Measurements from ENCODE around the gene MAG.

MAG gene

GRCh38 chr19:35291259-35291658 is 702 bp upstream of the MAG start:
- Histone ChIP-seq H3K27me3 (ENCODE audit: insufficient read depth, poor library complexity, severe bottlenecking) (no peaks in the 10 kb centered on the region), H3K4me3 (replicated peaks; ENCODE audit: insufficient read depth, low read length) (no peak overlapping the region), H3K27ac (replicated peaks) (no peak overlapping the region)
- no peak for DNase-seq (ENCODE audit: low read depth in 1 of 2, low spot score in 1 of 2)
- TF ChIP-seq, protein P1, sequence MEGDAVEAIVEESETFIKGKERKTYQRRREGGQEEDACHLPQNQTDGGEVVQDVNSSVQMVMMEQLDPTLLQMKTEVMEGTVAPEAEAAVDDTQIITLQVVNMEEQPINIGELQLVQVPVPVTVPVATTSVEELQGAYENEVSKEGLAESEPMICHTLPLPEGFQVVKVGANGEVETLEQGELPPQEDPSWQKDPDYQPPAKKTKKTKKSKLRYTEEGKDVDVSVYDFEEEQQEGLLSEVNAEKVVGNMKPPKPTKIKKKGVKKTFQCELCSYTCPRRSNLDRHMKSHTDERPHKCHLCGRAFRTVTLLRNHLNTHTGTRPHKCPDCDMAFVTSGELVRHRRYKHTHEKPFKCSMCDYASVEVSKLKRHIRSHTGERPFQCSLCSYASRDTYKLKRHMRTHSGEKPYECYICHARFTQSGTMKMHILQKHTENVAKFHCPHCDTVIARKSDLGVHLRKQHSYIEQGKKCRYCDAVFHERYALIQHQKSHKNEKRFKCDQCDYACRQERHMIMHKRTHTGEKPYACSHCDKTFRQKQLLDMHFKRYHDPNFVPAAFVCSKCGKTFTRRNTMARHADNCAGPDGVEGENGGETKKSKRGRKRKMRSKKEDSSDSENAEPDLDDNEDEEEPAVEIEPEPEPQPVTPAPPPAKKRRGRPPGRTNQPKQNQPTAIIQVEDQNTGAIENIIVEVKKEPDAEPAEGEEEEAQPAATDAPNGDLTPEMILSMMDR (IDR thresholded peaks at IDR 0.05; ENCODE audit: insufficient read depth, low read length) = no peak
- TF ChIP-seq REST (IDR thresholded peaks at IDR 0.05; ENCODE audit: insufficient replicate concordance, low read depth) (no peak), POLR2AphosphoS5 (IDR thresholded peaks at IDR 0.05; ENCODE audit: low read depth) (no peak), SPI1 (IDR thresholded peaks at IDR 0.05; ENCODE audit: borderline replicate concordance, low read depth) (no peak), GABPA (IDR thresholded peaks at IDR 0.05; ENCODE audit: low read depth) (no peak)

DNA sequence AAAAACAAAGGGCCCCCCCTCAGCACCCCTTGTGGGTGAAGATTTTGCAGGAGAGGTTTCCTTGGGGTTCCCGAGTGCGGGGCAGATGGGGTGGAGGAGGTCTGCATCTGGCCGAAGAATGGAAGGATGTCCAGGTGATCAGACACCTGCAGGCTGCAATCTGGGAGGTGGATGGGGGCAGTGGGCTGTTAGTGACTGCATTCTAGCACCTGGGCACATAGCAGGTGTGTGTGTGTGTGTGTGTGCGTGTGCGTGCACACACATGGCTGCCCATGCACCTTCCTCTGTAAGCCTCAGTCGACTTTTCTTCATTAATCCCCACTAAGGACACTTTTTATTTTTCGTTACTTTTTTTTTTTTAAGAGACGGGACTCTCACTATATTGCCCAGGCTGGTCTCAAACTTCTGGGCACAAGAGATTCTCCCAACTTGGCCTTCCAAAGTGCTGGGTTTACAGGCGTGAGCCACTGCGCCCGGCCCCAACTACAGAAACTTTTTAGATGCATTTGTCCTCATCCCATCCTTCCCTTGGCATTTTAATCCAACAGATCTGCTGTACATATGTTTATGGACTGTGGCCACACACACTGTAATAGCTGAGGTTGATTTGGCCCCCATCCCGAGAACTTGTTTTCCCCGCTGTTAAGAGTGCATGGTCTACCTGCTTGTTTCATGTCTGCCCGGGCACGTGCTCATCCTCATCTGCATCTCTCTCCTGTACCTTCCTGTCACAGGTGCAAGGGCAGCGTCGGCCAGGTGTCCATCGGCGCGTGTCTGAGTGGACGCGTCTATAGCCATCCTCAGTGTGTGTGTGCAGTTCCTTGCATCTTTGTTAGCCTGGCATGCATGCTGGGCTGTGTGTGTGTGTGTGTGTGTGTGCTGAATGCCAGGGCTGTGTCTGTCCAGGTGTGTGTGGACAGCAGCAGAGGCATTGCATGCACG is 731 bp downstream of the MAG start:
- no peak for TF ChIP-seq SPI1 (IDR thresholded peaks at IDR 0.05; ENCODE audit: borderline replicate concordance, low read depth)
- TF ChIP-seq POLR2AphosphoS5 (IDR thresholded peaks at IDR 0.05; ENCODE audit: low read depth) = no peak
- TF ChIP-seq, protein P1 (IDR thresholded peaks at IDR 0.05; ENCODE audit: insufficient read depth, low read length) = no peak
- TF ChIP-seq GABPA (IDR thresholded peaks at IDR 0.05; ENCODE audit: low read depth) = no peak
- no peak for TF ChIP-seq REST (IDR thresholded peaks at IDR 0.05; ENCODE audit: insufficient replicate concordance, low read depth)
- DNase-seq (ENCODE audit: low read depth in 1 of 2, low spot score in 1 of 2) = no peak
- Histone ChIP-seq H3K4me3 (replicated peaks; ENCODE audit: insufficient read depth, low read length) (no peak overlapping the region), H3K27ac (replicated peaks) (no peak overlapping the region), H3K27me3 (ENCODE audit: insufficient read depth, poor library complexity, severe bottlenecking) (no peaks in the 10 kb centered on the region)

- DNase-seq (ENCODE audit: low read depth in 1 of 2, low spot score in 1 of 2) = no peak
- Histone ChIP-seq H3K27ac (replicated peaks) (no peak overlapping the region), H3K4me3 (replicated peaks; ENCODE audit: insufficient read depth, low read length) (no peak overlapping the region), H3K27me3 (ENCODE audit: insufficient read depth, poor library complexity, severe bottlenecking) (no peaks in the 10 kb centered on the region)
- TF ChIP-seq SPI1 (IDR thresholded peaks at IDR 0.05; ENCODE audit: borderline replicate concordance, low read depth) (no peak), GABPA (IDR thresholded peaks at IDR 0.05; ENCODE audit: low read depth) (no peak), REST (IDR thresholded peaks at IDR 0.05; ENCODE audit: insufficient replicate concordance, low read depth) (no peak), POLR2AphosphoS5 (IDR thresholded peaks at IDR 0.05; ENCODE audit: low read depth) (no peak)
- TF ChIP-seq, protein P1 (IDR thresholded peaks at IDR 0.05; ENCODE audit: insufficient read depth, low read length) = no peak
Observed at GRCh38 chr19:35293363-35293739, 1.4 kb downstream of the MAG start.

Data from HL-60 (cell line).